NCI-H345 treated with DMSO at 0.1 percent for 48 hours (cell line): ENCODE measurements around the gene HYI.
"Not testable (repeated sequence)": the region's sequence is repeated elsewhere in the genome, so short reads cannot be mapped to it uniquely, and the experiment has no call there.

Source experiments
- DNase-seq: peaks from one replicate; lab custom pipeline; 2025; ENCODE audit not compliant: unreplicated experiment; lab: John Stamatoyannopoulos, UW

Gene HYI

GRCh38 chr1:43465505-43466067 is 11.9 kb upstream of the HYI start:
- DNase-seq: no peak

- DNase-seq: no peak
Observed at GRCh38 chr1:43464681-43465504, 11.2 kb upstream of the HYI start.

- no peak for DNase-seq
Observed at GRCh38 chr1:43463479-43463878, 9.7 kb upstream of the HYI start.

- DNase-seq: no peak
Observed at GRCh38 chr1:43460988-43461693, 7.4 kb upstream of the HYI start.

- not testable (repeated sequence) for DNase-seq
Observed at GRCh38 chr1:43458379-43458778, 4.6 kb upstream of the HYI start.

GRCh38 chr1:43455213-43455889 is 1.6 kb upstream of the HYI start:
- DNase-seq: no peak

GRCh38 chr1:43454270-43455011 is 710 bp upstream of the HYI start:
- DNase-seq: peak; percentile 31

- peak; percentile 55 for DNase-seq
Observed at GRCh38 chr1:43452789-43453441, 816 bp downstream of the HYI start.

- DNase-seq: no peak
Observed at GRCh38 chr1:43451701-43452532, 1.8 kb downstream of the HYI start.

- DNase-seq: no peak
Observed at GRCh38 chr1:43451157-43451591, 2.6 kb downstream of the HYI start.

GRCh38 chr1:43450251-43450941 is 3.3 kb downstream of the HYI start:
- DNase-seq: no peak

- DNase-seq: no peak
Observed at GRCh38 chr1:43449708-43450069, 4.0 kb downstream of the HYI start.

- DNase-seq: no peak
Observed at GRCh38 chr1:43448955-43449707, 4.6 kb downstream of the HYI start.

GRCh38 chr1:43447891-43448708 is 5.6 kb downstream of the HYI start:
- DNase-seq: no peak

GRCh38 chr1:43446881-43447835 is 6.6 kb downstream of the HYI start:
- DNase-seq: no peak

- DNase-seq: no peak
Observed at GRCh38 chr1:43446388-43446740, 7.4 kb downstream of the HYI start.
